Measurements from ENCODE around the gene OSBP2.

Gene OSBP2

GRCh38 chr22:30885001-30885366, 190.3 kb downstream of the OSBP2 start:
- Mint-ChIP-seq H3K4me1 (no peaks in the 10 kb centered on the region), H3K36me3 (peaks cover 1% of the 10 kb centered on the region), H3K27me3 (no peaks in the 10 kb centered on the region), H3K27ac (no peak overlapping the region), H3K9me3 (no peaks in the 10 kb centered on the region), H3K4me3 (no peak overlapping the region)
- ATAC-seq (ENCODE audit: low read depth) (no peak), DNase-seq (ENCODE audit: low spot score in 2 of 2) (no peak)

GRCh38 chr22:30885591-30885990, 190.9 kb downstream of the OSBP2 start:
- Mint-ChIP-seq H3K27ac (no peak overlapping the region), H3K27me3 (no peaks in the 10 kb centered on the region), H3K4me3 (no peak overlapping the region), H3K36me3 (peaks cover 1% of the 10 kb centered on the region), H3K4me1 (peaks cover 2% of the 10 kb centered on the region), H3K9me3 (no peaks in the 10 kb centered on the region)
- ATAC-seq (ENCODE audit: low read depth) (no peak), DNase-seq (ENCODE audit: low spot score in 2 of 2) (no peak)

- ATAC-seq (ENCODE audit: low read depth) (no peak), DNase-seq (ENCODE audit: low spot score in 2 of 2) (no peak)
- Mint-ChIP-seq H3K4me1 (peaks cover 2% of the 10 kb centered on the region), H3K36me3 (peaks cover 4% of the 10 kb centered on the region), H3K9me3 (no peaks in the 10 kb centered on the region), H3K27ac (no peak overlapping the region), H3K4me3 (no peak overlapping the region), H3K27me3 (no peaks in the 10 kb centered on the region)
These were observed 192.8 kb downstream of the OSBP2 start for GRCh38 chr22:30887453-30887852.

- Mint-ChIP-seq H3K4me3 (no peak overlapping the region), H3K36me3 (peaks cover 4% of the 10 kb centered on the region), H3K27ac (no peak overlapping the region), H3K27me3 (no peaks in the 10 kb centered on the region), H3K9me3 (no peaks in the 10 kb centered on the region), H3K4me1 (peaks cover 2% of the 10 kb centered on the region)
- no peak for DNase-seq (ENCODE audit: low spot score in 2 of 2)
- no peak for ATAC-seq (ENCODE audit: low read depth)
These were observed 193.2 kb downstream of the OSBP2 start for GRCh38 chr22:30887861-30888260.

- ATAC-seq (ENCODE audit: low read depth) (no peak), DNase-seq (ENCODE audit: low spot score in 2 of 2) (no peak)
- peaks cover 2% of the 10 kb centered on the region for H3K4me1 Mint-ChIP-seq
- no peak overlapping the region for H3K4me3 Mint-ChIP-seq
- H3K36me3 Mint-ChIP-seq, result peaks cover 11% of the 10 kb centered on the region
- H3K27me3 Mint-ChIP-seq, result no peaks in the 10 kb centered on the region
- no peaks in the 10 kb centered on the region for H3K9me3 Mint-ChIP-seq
- H3K27ac Mint-ChIP-seq, result no peak overlapping the region
These were observed 194.8 kb downstream of the OSBP2 start for GRCh38 chr22:30889268-30889995.

- no peak overlapping the region for H3K27ac Mint-ChIP-seq
- DNase-seq (ENCODE audit: low spot score in 2 of 2) (no peak), ATAC-seq (ENCODE audit: low read depth) (no peak)
- peaks cover 11% of the 10 kb centered on the region for H3K36me3 Mint-ChIP-seq
- no peak overlapping the region for H3K4me3 Mint-ChIP-seq
- no peaks in the 10 kb centered on the region for H3K9me3 Mint-ChIP-seq
- no peaks in the 10 kb centered on the region for H3K27me3 Mint-ChIP-seq
- peaks cover 2% of the 10 kb centered on the region for H3K4me1 Mint-ChIP-seq
These were observed 195.4 kb downstream of the OSBP2 start for GRCh38 chr22:30889996-30890480.

- peaks cover 11% of the 10 kb centered on the region for H3K36me3 Mint-ChIP-seq
- H3K4me1 Mint-ChIP-seq, result peaks cover 2% of the 10 kb centered on the region
- no peak overlapping the region for H3K4me3 Mint-ChIP-seq
- H3K9me3 Mint-ChIP-seq, result no peaks in the 10 kb centered on the region
- ATAC-seq (ENCODE audit: low read depth), result peak; percentile 38
- no peak overlapping the region for H3K27ac Mint-ChIP-seq
- H3K27me3 Mint-ChIP-seq, result no peaks in the 10 kb centered on the region
- no peak for DNase-seq (ENCODE audit: low spot score in 2 of 2)
These were observed 196.2 kb downstream of the OSBP2 start for GRCh38 chr22:30890686-30891442.

- H3K27ac Mint-ChIP-seq, result peak overlapping the region; percentile 24
- no peak for DNase-seq (ENCODE audit: low spot score in 2 of 2)
- no peak for ATAC-seq (ENCODE audit: low read depth)
- peaks cover 11% of the 10 kb centered on the region for H3K36me3 Mint-ChIP-seq
- no peak overlapping the region for H3K4me3 Mint-ChIP-seq
- H3K9me3 Mint-ChIP-seq, result no peaks in the 10 kb centered on the region
- H3K4me1 Mint-ChIP-seq, result peaks cover 2% of the 10 kb centered on the region
- no peaks in the 10 kb centered on the region for H3K27me3 Mint-ChIP-seq
These were observed 196.7 kb downstream of the OSBP2 start for GRCh38 chr22:30891443-30891755.

GRCh38 chr22:30891781-30892180, 197.1 kb downstream of the OSBP2 start:
- no peak overlapping the region for H3K4me3 Mint-ChIP-seq
- H3K36me3 Mint-ChIP-seq, result peaks cover 11% of the 10 kb centered on the region
- ATAC-seq (ENCODE audit: low read depth), result no peak
- H3K9me3 Mint-ChIP-seq, result no peaks in the 10 kb centered on the region
- no peaks in the 10 kb centered on the region for H3K27me3 Mint-ChIP-seq
- peaks cover 2% of the 10 kb centered on the region for H3K4me1 Mint-ChIP-seq
- no peak for DNase-seq (ENCODE audit: low spot score in 2 of 2)
- peak overlapping the region; percentile 24 for H3K27ac Mint-ChIP-seq

- H3K27ac Mint-ChIP-seq, result no peak overlapping the region
- DNase-seq (ENCODE audit: low spot score in 2 of 2) (no peak), ATAC-seq (ENCODE audit: low read depth) (no peak)
- H3K4me1 Mint-ChIP-seq, result peaks cover 2% of the 10 kb centered on the region
- H3K4me3 Mint-ChIP-seq, result no peak overlapping the region
- H3K36me3 Mint-ChIP-seq, result peaks cover 13% of the 10 kb centered on the region
- H3K27me3 Mint-ChIP-seq, result no peaks in the 10 kb centered on the region
- H3K9me3 Mint-ChIP-seq, result no peaks in the 10 kb centered on the region
These were observed 197.6 kb downstream of the OSBP2 start for GRCh38 chr22:30892286-30892685.

- no peaks in the 10 kb centered on the region for H3K9me3 Mint-ChIP-seq
- DNase-seq (ENCODE audit: low spot score in 2 of 2), result no peak
- H3K27me3 Mint-ChIP-seq, result no peaks in the 10 kb centered on the region
- no peak overlapping the region for H3K27ac Mint-ChIP-seq
- no peak overlapping the region for H3K4me3 Mint-ChIP-seq
- peaks cover 14% of the 10 kb centered on the region for H3K36me3 Mint-ChIP-seq
- peaks cover 2% of the 10 kb centered on the region for H3K4me1 Mint-ChIP-seq
- ATAC-seq (ENCODE audit: low read depth), result no peak
These were observed 198.1 kb downstream of the OSBP2 start for GRCh38 chr22:30892731-30893221.

GRCh38 chr22:30893434-30894370, 199.0 kb downstream of the OSBP2 start:
- Mint-ChIP-seq H3K36me3 (peaks cover 14% of the 10 kb centered on the region), H3K27me3 (no peaks in the 10 kb centered on the region), H3K27ac (no peak overlapping the region), H3K4me1 (peaks cover 2% of the 10 kb centered on the region), H3K4me3 (no peak overlapping the region), H3K9me3 (no peaks in the 10 kb centered on the region)
- ATAC-seq (ENCODE audit: low read depth), result no peak
- DNase-seq (ENCODE audit: low spot score in 2 of 2), result no peak

- Mint-ChIP-seq H3K4me1 (peaks cover 2% of the 10 kb centered on the region), H3K9me3 (no peaks in the 10 kb centered on the region), H3K4me3 (no peak overlapping the region), H3K27me3 (no peaks in the 10 kb centered on the region), H3K36me3 (peaks cover 13% of the 10 kb centered on the region), H3K27ac (no peak overlapping the region)
- ATAC-seq (ENCODE audit: low read depth), result no peak
- DNase-seq (ENCODE audit: low spot score in 2 of 2), result no peak
These were observed 199.7 kb downstream of the OSBP2 start for GRCh38 chr22:30894371-30894740.
